ENCODE measurements around the gene RASGRF2. TPM values are rescaled to one million over a fixed set of nuclear protein-coding genes. Genes with fewer than 3 reads are reported as not detected.

The RASGRF2 gene
- total RNA-seq, 2 experiments from 2014 or later: 18.8 to 19.3 TPM

DNA sequence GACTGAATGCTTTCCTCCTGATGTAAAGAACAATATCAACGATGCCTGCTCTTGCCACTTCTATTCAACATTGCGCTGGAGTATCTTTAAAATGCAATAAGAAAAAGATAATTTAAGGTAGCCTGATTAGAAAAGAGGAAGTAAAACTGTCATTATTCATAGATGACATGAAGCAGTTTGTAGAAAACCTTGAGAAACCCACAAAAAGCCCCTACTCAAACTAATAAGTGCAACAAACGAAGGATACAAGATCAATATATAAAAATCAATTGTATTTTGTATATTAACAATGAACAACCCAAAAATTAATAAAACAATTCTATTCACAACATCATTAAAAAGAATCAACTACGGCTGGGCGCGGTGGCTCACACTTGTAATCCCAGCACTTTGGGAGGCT is 196.6 kb downstream of the RASGRF2 start:
- no peak for ATAC-seq (ENCODE audit: low read depth)
- no peaks in the 10 kb centered on the region for H3K27me3 Mint-ChIP-seq
- H3K4me3 Mint-ChIP-seq: no peak overlapping the region
- peaks cover 14% of the 10 kb centered on the region for H3K9me3 Mint-ChIP-seq
- POLR2A ChIA-PET: no interaction called here
- no peaks in the 10 kb centered on the region for H3K4me1 Mint-ChIP-seq
- no peak overlapping the region for H3K27ac Mint-ChIP-seq
- DNase-seq: no peak
- H3K36me3 Mint-ChIP-seq: peaks cover 19% of the 10 kb centered on the region

DNA sequence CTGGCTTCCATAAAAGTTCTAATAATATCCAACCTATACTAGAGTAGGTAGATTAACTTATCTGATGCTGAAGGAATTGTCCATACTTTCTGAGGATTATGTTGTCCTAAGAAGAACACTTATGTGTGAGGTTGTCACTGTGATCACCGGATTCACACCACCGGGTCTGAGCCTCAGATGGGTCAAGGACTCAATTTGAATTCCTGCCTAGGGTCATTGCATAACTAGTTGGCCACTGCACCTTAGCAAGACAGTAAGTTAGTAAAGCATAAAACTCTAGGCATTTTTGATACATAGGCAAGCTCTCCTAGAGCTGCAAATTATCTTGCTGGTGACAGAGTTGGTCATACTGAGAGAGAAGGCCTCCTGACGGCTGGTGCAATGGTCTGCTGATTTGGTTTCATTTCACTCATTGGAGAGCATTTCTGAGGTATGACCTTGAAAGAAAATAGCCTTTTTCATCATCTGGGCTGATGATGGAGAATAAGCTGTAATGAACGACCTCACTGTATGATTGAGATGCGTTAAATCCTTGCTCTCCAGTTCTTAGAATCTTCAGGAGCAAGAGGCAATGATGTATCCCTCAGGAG is 200.9 kb downstream of the RASGRF2 start:
- no peak for ATAC-seq (ENCODE audit: low read depth)
- H3K27me3 Mint-ChIP-seq: no peaks in the 10 kb centered on the region
- H3K9me3 Mint-ChIP-seq: peaks cover 7% of the 10 kb centered on the region
- peaks cover 3% of the 10 kb centered on the region for H3K36me3 Mint-ChIP-seq
- peaks cover 11% of the 10 kb centered on the region for H3K4me1 Mint-ChIP-seq
- POLR2A ChIA-PET: no interaction called here
- DNase-seq: no peak
- no peak overlapping the region for H3K4me3 Mint-ChIP-seq
- H3K27ac Mint-ChIP-seq: no peak overlapping the region

DNA sequence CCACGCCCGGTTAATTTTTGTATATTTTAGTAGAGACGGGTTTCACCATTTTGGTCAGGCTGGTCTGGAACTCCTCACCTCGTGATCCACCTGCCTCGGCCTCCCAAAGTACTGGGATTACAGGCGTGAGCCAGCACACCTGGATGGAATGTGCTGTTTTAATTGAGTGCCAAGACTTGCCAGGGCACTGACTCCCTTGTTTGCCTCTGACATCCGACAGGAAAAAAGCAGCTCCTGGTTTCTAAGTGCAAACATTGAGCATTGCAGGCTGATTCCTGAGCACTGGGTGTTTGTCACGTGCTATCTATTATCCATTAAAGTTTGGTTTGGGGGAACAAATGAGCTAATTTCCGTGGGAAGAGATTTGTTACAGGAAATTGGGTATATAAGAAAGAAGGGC is 202.3 kb downstream of the RASGRF2 start:
- Mint-ChIP-seq H3K36me3 (no peaks in the 10 kb centered on the region), H3K4me3 (no peak overlapping the region), H3K27ac (no peak overlapping the region), H3K4me1 (peaks cover 11% of the 10 kb centered on the region), H3K9me3 (peaks cover 1% of the 10 kb centered on the region), H3K27me3 (no peaks in the 10 kb centered on the region)
- DNase-seq (no peak), ATAC-seq (ENCODE audit: low read depth) (no peak)
- POLR2A ChIA-PET: no interaction called here

DNA sequence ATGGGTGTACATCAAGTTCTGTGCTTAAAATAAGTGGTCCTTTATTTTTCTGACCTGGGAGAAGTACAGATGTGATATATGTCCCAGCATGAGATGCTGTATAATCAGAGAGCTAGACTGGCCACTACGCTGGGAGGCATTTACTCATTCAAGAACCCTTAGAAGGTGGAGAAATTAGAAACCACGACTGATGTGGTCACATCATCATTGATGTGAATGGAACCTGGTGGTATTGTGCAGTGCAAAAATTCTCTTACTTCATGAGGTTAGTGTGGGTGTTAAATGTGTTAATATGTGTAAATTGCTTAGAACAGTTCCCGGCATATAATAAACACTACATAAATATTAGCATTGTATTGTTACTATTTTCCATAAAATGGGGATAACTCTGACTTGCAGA is 203.5 kb downstream of the RASGRF2 start:
- POLR2A ChIA-PET: no interaction called here
- H3K4me1 Mint-ChIP-seq: peaks cover 13% of the 10 kb centered on the region
- H3K27ac Mint-ChIP-seq: no peak overlapping the region
- H3K9me3 Mint-ChIP-seq: no peaks in the 10 kb centered on the region
- ATAC-seq (ENCODE audit: low read depth) (peak; percentile 28), DNase-seq (no peak)
- no peak overlapping the region for H3K4me3 Mint-ChIP-seq
- no peaks in the 10 kb centered on the region for H3K27me3 Mint-ChIP-seq
- no peaks in the 10 kb centered on the region for H3K36me3 Mint-ChIP-seq

DNA sequence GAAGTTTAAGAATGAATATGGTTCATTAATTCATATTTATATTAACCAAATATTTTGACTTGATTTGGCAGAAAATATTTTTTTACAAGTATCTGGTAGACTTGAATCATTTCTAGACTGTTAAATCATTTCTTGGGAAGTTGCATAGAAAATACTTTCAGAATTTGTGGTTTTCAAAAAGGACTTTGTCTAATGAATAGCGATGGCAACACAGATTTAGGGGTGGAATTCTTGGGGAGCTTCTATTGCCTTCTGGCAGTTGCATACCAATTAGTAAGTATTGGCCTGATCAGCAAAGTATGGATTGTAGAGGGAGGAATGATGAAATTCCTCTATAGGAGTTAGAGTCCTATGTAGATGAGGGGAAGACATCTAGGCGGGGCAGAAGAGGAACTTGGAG is 204.3 kb downstream of the RASGRF2 start:
- H3K4me1 Mint-ChIP-seq: peaks cover 20% of the 10 kb centered on the region
- POLR2A ChIA-PET: no interaction called here
- ATAC-seq (ENCODE audit: low read depth) (no peak), DNase-seq (no peak)
- no peak overlapping the region for H3K27ac Mint-ChIP-seq
- H3K9me3 Mint-ChIP-seq: no peaks in the 10 kb centered on the region
- no peak overlapping the region for H3K4me3 Mint-ChIP-seq
- no peaks in the 10 kb centered on the region for H3K27me3 Mint-ChIP-seq
- no peaks in the 10 kb centered on the region for H3K36me3 Mint-ChIP-seq

DNA sequence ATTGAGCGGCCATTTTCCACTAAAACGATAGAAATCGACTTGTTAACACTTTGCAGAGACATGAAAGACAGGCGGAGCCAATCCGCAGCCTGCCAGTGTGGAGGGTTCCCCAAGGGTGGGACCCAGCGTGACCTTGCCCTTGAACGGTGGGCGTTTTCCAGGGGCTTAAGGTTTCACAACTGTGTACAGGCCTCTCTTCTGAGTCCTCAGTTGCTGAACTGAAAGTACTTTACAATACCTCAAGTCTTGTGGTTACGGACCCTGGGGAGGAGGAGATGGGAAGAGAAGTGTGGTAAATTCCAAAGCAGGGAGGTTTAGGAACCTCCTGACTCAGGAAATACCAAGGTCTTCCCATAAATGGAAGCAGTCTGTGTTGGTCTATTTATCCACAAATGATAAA is 204.8 kb downstream of the RASGRF2 start:
- Mint-ChIP-seq H3K9me3 (no peaks in the 10 kb centered on the region), H3K27ac (no peak overlapping the region), H3K36me3 (no peaks in the 10 kb centered on the region), H3K27me3 (no peaks in the 10 kb centered on the region), H3K4me3 (no peak overlapping the region), H3K4me1 (peaks cover 20% of the 10 kb centered on the region)
- POLR2A ChIA-PET: interaction anchor here (1.2 kb wide), 1 partner anchor 206 kb away, joined by 3 read pairs; no protein-coding TSS in a partner anchor
- DNase-seq: no peak
- ATAC-seq (ENCODE audit: low read depth): no peak

DNA sequence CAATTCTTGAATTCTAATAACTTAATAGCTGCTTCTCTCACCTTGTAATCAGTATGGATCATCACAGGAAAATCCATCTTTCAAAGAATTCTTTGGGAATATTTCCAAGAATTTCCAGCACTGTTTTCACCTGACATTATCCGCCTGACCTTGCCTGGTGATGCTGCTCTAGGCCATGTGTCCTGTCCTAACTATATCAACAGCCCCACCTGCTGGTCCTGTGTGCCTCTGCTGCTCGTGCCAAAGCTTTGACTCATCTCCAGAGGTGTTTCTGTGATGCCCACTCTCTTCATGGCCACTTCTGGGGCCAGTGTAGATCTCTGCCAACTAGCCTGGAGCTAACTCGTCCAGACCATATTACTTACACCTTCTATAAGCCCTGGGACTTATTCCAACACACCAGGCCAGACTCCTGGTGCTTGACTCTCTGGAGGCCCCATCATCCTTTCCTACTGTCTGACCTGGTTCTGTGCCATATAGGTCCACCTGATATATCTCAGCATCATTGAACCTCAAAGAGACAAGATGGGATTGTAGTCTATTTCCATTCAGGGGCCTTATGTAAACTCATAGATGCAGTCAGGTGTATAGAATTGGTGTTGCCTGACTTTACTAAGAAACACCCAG is 205.4 kb downstream of the RASGRF2 start:
- ATAC-seq (ENCODE audit: low read depth) (peak; percentile 87), DNase-seq (peak; percentile 65)
- H3K4me3 Mint-ChIP-seq: no peak overlapping the region
- no peaks in the 10 kb centered on the region for H3K36me3 Mint-ChIP-seq
- no peaks in the 10 kb centered on the region for H3K27me3 Mint-ChIP-seq
- H3K4me1 Mint-ChIP-seq: peaks cover 20% of the 10 kb centered on the region
- H3K27ac Mint-ChIP-seq: peak overlapping the region; percentile 14
- POLR2A ChIA-PET: interaction anchor here (1.2 kb wide), 1 partner anchor 207 kb away, joined by 3 read pairs; no protein-coding TSS in a partner anchor
- no peaks in the 10 kb centered on the region for H3K9me3 Mint-ChIP-seq

DNA sequence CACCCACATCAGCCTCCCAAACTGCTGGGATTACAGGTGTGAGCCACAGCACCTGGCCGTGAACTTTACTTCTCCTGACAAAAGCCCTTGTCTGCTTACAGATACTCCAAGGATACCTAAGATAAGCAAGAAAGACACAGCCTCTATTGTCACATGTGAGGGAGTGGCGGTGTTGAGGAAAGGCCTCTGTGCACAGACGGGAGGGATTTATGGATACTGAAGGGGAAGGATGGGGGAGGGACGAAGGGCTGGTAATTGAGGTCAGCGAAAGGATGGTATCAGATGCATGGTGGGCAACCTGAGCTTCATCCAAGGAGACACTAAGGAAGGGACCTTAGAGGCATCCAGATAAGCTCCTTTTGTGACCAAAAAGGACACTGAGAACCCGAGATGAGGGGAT is 206.3 kb downstream of the RASGRF2 start:
- POLR2A ChIA-PET: no interaction called here
- Mint-ChIP-seq H3K27me3 (no peaks in the 10 kb centered on the region), H3K27ac (no peak overlapping the region), H3K9me3 (no peaks in the 10 kb centered on the region), H3K4me1 (peaks cover 20% of the 10 kb centered on the region), H3K36me3 (no peaks in the 10 kb centered on the region), H3K4me3 (no peak overlapping the region)
- no peak for DNase-seq
- ATAC-seq (ENCODE audit: low read depth): no peak

DNA sequence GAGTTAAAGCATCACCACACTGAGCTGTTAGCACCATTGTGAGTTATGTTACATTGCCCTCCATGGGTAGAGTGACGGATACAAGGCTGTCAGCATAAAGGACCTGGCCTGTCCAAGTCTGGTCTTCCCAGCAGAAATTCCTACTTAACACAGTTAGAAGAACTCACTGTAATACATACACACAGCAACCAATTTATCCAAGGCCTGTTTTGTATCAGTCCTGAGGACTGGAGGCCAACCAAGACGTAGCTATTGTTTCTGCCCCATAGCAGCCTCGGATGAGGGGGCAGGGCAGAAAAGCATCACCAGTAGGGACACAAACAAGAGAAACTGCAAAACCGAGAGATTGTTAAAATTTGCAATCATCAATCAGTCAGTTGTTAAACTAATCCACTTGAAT is 206.9 kb downstream of the RASGRF2 start:
- ATAC-seq (ENCODE audit: low read depth) (no peak), DNase-seq (no peak)
- H3K27me3 Mint-ChIP-seq: no peaks in the 10 kb centered on the region
- H3K9me3 Mint-ChIP-seq: no peaks in the 10 kb centered on the region
- POLR2A ChIA-PET: no interaction called here
- H3K27ac Mint-ChIP-seq: no peak overlapping the region
- peaks cover 20% of the 10 kb centered on the region for H3K4me1 Mint-ChIP-seq
- no peak overlapping the region for H3K4me3 Mint-ChIP-seq
- H3K36me3 Mint-ChIP-seq: no peaks in the 10 kb centered on the region

DNA sequence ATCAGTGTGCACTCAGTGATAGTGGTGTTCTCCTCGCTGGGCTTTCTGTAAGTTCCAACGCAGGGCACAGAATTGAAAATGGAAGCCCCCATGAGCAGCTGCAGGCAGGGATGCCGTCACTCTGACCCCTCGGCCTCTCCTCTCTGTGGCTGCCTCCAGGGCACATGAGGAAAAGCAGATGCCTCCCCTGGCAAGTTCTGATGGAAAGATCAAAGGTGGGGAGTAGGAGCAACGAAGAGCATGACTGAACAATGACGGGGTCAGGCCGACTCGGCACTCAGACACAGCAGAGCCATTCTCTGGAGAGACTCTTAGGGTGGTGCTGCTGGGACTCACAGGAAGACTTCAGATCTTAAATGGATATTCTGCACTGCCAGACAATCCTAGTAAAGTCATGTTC is 207.4 kb downstream of the RASGRF2 start:
- Mint-ChIP-seq H3K9me3 (no peaks in the 10 kb centered on the region), H3K4me1 (peaks cover 20% of the 10 kb centered on the region), H3K27me3 (no peaks in the 10 kb centered on the region), H3K36me3 (no peaks in the 10 kb centered on the region), H3K27ac (no peak overlapping the region), H3K4me3 (no peak overlapping the region)
- ATAC-seq (ENCODE audit: low read depth): no peak
- POLR2A ChIA-PET: no interaction called here
- no peak for DNase-seq

DNA sequence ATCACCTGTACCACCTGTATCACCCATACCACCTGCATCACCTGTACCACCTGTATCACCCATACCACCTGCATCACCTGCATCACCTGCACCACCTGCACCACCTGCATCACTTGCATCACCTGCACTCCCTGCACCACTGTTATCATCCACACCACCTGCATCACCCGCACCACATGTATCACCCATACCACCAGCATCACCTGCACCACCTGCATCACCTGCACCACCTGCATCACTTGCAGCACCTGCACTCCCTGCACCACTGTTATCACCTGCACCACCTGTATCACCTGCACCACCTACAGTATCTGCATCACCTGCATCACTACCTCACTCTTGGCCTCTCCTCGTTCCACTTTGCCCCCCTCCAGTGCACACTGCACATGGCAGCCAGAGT is 209.8 kb downstream of the RASGRF2 start:
- Mint-ChIP-seq H3K4me3 (no peak overlapping the region), H3K4me1 (peaks cover 11% of the 10 kb centered on the region), H3K27ac (peak overlapping the region; percentile 32), H3K9me3 (no peaks in the 10 kb centered on the region), H3K27me3 (no peaks in the 10 kb centered on the region), H3K36me3 (no peaks in the 10 kb centered on the region)
- DNase-seq (no peak), ATAC-seq (ENCODE audit: low read depth) (no peak)
- POLR2A ChIA-PET: no interaction called here

DNA sequence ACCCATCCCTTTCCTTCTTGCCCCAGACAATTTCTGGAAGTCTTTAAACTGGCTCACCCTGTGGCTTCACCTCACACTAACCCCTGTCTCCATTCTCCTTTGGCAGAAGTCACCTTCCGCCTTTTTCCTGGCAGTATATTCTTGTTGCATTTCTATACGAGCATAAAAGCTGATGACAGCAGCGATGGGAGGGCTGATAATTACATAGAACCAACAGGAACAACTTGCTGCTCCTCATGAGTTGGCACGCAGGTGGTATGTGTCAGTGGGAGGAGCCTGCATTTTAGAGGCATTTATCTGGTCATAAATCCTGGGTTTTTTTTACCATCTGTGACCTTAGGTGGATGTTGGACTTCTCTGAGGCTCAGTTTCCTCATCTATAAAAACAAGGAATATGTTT is 211.6 kb downstream of the RASGRF2 start:
- no peaks in the 10 kb centered on the region for H3K9me3 Mint-ChIP-seq
- POLR2A ChIA-PET: no interaction called here
- no peak overlapping the region for H3K27ac Mint-ChIP-seq
- peaks cover 9% of the 10 kb centered on the region for H3K4me1 Mint-ChIP-seq
- H3K4me3 Mint-ChIP-seq: no peak overlapping the region
- ATAC-seq (ENCODE audit: low read depth) (no peak), DNase-seq (no peak)
- H3K27me3 Mint-ChIP-seq: no peaks in the 10 kb centered on the region
- no peaks in the 10 kb centered on the region for H3K36me3 Mint-ChIP-seq

DNA sequence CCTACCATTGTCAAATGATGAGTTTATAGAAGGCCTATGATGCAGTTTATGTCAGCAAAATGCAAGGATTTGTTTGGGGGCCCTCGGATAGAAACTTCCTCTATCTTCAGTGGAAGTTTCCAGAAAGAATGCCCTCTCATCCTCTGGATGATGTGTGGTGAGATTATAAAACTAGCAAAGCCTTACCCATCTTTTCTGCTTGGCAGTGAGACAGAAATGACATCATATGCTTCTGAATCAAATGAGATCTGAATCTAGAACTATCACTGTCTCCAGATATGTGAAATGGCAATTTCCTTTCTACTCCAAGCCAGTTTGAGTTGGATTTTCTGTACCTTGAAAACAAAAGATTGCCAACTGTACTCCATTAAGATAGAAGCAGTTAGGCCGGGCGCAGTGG is 212.5 kb downstream of the RASGRF2 start:
- POLR2A ChIA-PET: no interaction called here
- Mint-ChIP-seq H3K9me3 (no peaks in the 10 kb centered on the region), H3K27me3 (no peaks in the 10 kb centered on the region), H3K36me3 (no peaks in the 10 kb centered on the region), H3K27ac (no peak overlapping the region), H3K4me3 (no peak overlapping the region), H3K4me1 (peaks cover 12% of the 10 kb centered on the region)
- ATAC-seq (ENCODE audit: low read depth) (no peak), DNase-seq (no peak)

DNA sequence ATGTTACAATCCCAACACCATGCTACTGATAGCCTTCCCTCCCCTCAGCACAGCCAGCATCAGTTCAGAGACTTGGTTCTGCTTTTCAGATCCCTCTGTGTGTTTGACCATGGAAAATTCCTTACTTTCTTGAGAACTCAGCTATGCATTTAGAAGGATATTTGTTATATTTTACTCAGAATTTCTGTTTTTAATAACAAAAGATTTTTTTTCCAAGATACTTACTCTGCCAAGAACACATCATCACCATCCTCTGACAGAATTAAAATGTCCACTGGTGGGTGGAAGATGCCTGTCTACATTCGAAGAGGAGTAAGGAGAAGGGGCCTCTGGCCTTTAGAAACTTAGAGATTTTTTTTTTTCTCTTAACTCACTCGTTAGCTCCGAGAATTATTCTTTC is 216.9 kb downstream of the RASGRF2 start:
- no peak for ATAC-seq (ENCODE audit: low read depth)
- DNase-seq: no peak
- H3K4me3 Mint-ChIP-seq: no peak overlapping the region
- POLR2A ChIA-PET: no interaction called here
- no peak overlapping the region for H3K27ac Mint-ChIP-seq
- H3K9me3 Mint-ChIP-seq: no peaks in the 10 kb centered on the region
- no peaks in the 10 kb centered on the region for H3K27me3 Mint-ChIP-seq
- peaks cover 3% of the 10 kb centered on the region for H3K36me3 Mint-ChIP-seq
- H3K4me1 Mint-ChIP-seq: peaks cover 5% of the 10 kb centered on the region

Data from activated naive CD8-positive, alpha-beta T cell treated with anti-CD3 and anti-CD28 coated beads, Interleukin-2, amount 10 ng/mL, durations not matched to agents 7 days and 5 days (primary cell).